ENCODE results near the gene PGLYRP4. TPM values are rescaled to one million over a fixed set of nuclear protein-coding genes. Genes with fewer than 3 reads are reported as not detected.

Gene PGLYRP4
- total RNA-seq, 1 experiment from 2014 or later, result not detected

DNA sequence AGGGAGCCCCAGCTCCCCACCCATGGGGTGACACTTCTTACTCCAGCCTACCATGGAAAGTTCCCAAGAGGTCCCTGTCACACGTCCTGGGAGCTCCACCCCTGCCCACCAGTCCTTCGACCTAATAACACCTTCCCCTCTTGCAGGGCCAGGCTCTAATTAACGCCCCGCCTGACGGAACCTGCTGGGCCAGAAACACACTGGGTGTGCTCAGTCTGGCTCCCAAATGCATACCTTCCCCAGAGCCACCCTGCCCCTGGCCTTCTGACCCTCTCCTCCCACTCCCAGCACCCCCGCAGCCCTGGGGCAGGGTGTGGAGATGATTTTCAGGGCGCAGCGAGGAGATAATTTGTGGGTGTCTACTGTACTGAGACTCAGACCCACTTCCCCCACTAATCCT lies 56.5 kb downstream of the PGLYRP4 start:
- DNase-seq (ENCODE audit: low read depth), result no peak

DNA sequence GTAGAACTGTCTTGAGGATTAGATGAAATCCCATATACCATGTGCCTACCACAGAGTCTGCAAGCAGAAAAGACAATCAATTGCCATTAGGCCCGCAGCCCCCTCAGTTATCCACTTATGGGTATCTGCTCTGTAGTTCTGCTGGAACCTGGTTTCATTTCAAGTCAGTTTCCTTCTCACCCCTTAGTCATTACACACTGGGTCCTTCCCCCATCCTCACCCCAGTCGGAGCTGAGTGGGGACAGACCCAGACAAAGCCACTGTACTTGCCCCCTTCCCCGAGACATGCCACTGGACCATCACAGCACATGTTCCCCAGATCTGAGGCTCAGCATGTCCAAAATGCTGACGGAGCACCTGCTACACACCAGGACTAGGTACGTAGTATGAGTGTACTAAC lies 57.1 kb downstream of the PGLYRP4 start:
- DNase-seq (ENCODE audit: low read depth), result no peak

DNA sequence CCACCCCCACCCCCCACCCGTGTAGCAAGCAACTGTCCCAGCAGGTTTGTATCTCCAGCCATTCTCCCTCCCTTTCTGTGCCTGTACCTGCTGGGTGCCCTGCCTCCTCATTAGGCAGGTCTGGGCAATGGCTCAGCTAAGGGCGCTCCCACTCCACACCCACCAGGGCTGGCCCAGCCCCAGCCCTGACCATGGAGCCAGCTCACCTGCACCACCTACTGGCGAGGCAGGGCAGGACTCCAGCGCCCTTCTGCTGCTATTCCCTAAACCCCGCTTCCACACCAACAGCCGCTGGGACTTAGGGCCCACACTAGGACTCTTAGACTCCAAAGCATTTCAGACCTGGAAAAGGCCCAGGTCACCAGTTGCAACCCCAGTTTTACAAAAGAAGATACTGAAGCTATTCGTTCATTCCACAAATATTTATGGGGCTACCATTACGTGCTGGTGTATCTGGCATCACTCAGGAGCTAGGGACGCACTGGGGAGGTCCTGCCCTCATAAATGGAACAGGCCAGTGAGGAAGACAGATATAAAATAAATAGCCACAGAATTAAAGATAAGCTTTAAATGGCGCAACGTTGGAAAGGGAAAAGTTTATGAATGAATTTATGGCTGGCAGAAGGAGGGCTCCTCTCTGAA lies 59.9 kb downstream of the PGLYRP4 start:
- DNase-seq (ENCODE audit: low read depth), result no peak

Other genes starting within 250 kb of the PGLYRP4 start
- not detected in 2 replicates for gene SPRR2F, start 235.3 kb downstream of the PGLYRP4 start, total RNA-seq (2014; rRNA removed; shearing (Covaris generic))
- gene SPRR2G, start 198.0 kb downstream of the PGLYRP4 start, total RNA-seq (2014; rRNA removed; shearing (Covaris generic)), result not detected in 2 replicates
- gene LELP1, start 145.4 kb downstream of the PGLYRP4 start, total RNA-seq (2014; rRNA removed; shearing (Covaris generic)), result not detected in 2 replicates
- not detected in 2 replicates for gene PRR9, start 131.3 kb downstream of the PGLYRP4 start, total RNA-seq (2014; rRNA removed; shearing (Covaris generic))
- not detected in 2 replicates for gene LORICRIN, start 89.2 kb downstream of the PGLYRP4 start, total RNA-seq (2014; rRNA removed; shearing (Covaris generic))
- gene PGLYRP3, start 35.9 kb downstream of the PGLYRP4 start, total RNA-seq (2014; rRNA removed; shearing (Covaris generic)), result not detected in 2 replicates
- 1.1 and 2.4 TPM in 2 replicates for gene S100A9, start 9.0 kb upstream of the PGLYRP4 start, total RNA-seq (2014; rRNA removed; shearing (Covaris generic))
- gene S100A12, start 26.8 kb upstream of the PGLYRP4 start, total RNA-seq (2014; rRNA removed; shearing (Covaris generic)), result not detected in 2 replicates
- 0.68 and 4.7 TPM in 2 replicates for gene S100A8, start 42.2 kb upstream of the PGLYRP4 start, total RNA-seq (2014; rRNA removed; shearing (Covaris generic))
- gene S100A7A, start 67.7 kb upstream of the PGLYRP4 start, total RNA-seq (2014; rRNA removed; shearing (Covaris generic)), result not detected in 2 replicates
- not detected in 2 replicates for gene S100A7, start 111.8 kb upstream of the PGLYRP4 start, total RNA-seq (2014; rRNA removed; shearing (Covaris generic))
- 1,539 and 1,679 TPM in 2 replicates for gene S100A6, start 187.2 kb upstream of the PGLYRP4 start, total RNA-seq (2014; rRNA removed; shearing (Covaris generic))
- 1.4 and 2.2 TPM in 2 replicates for gene S100A5, start 192.1 kb upstream of the PGLYRP4 start, total RNA-seq (2014; rRNA removed; shearing (Covaris generic))
- 836 and 954 TPM in 2 replicates for gene S100A4, start 197.0 kb upstream of the PGLYRP4 start, total RNA-seq (2014; rRNA removed; shearing (Covaris generic))
- gene S100A3, start 200.4 kb upstream of the PGLYRP4 start, total RNA-seq (2014; rRNA removed; shearing (Covaris generic)), result 7.7 and 15.3 TPM in 2 replicates
- gene S100A2, start 217.0 kb upstream of the PGLYRP4 start, total RNA-seq (2014; rRNA removed; shearing (Covaris generic)), result 9.0 and 11.2 TPM in 2 replicates